C4-2B (cell line): ENCODE results near the gene HTT.

Source experiments
- ZFX ChIP-seq: fragments of 450-650 bp; IDR thresholded peaks from 2 replicates; pipeline ENCODE4 v1.6.1; 2017
- TF ChIP-seq, protein P1 (sequence below): fragments of 450-650 bp; conservative IDR thresholded peaks from 2 replicates; pipeline ENCODE4 v1.5.1; 2017; ENCODE audit warnings: mild to moderate bottlenecking

DNA sequence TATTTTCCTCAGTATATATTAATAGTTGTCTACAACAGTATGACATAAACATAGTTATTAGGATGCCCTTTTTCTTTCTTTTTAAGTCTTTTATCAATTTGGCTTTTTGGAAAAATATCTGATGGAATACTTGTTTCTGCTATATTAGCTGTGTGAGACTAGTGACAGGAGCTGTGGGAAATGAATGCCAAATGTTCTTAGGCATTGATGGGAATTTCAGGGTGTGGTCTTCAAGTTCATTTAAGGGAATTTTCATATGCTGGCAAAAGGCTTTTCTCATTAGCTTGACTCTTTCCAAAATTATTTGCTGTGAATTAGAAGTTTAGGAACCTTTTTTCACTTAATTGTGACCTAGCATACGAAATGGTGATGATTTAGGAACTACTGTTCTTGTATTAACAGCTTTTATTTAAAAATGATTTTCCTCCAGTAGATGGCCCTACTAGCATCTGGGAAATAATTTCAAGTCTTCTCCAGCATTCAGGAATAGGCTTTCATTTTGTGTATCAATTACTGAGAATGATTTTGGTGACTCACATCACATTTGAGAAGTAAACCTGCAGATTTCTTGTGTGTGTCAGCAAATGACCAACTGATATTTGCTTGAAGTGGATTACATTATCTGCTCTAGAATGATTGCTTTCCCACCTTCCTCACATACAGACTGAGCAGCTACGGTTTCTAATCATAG lies 70.9 kb downstream of the HTT start:
- TF ChIP-seq, protein P1, sequence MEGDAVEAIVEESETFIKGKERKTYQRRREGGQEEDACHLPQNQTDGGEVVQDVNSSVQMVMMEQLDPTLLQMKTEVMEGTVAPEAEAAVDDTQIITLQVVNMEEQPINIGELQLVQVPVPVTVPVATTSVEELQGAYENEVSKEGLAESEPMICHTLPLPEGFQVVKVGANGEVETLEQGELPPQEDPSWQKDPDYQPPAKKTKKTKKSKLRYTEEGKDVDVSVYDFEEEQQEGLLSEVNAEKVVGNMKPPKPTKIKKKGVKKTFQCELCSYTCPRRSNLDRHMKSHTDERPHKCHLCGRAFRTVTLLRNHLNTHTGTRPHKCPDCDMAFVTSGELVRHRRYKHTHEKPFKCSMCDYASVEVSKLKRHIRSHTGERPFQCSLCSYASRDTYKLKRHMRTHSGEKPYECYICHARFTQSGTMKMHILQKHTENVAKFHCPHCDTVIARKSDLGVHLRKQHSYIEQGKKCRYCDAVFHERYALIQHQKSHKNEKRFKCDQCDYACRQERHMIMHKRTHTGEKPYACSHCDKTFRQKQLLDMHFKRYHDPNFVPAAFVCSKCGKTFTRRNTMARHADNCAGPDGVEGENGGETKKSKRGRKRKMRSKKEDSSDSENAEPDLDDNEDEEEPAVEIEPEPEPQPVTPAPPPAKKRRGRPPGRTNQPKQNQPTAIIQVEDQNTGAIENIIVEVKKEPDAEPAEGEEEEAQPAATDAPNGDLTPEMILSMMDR, result peak; percentile 19
- TF ChIP-seq ZFX, result no peak
